ENCODE measurements around the gene B3GAT2. TPM values are rescaled to one million over a fixed set of nuclear protein-coding genes. Genes with fewer than 3 reads are reported as not detected.

Gene B3GAT2
- total and polyA plus RNA-seq, 12 donors = 0.05 to 0.10 TPM; not detected in 10

DNA sequence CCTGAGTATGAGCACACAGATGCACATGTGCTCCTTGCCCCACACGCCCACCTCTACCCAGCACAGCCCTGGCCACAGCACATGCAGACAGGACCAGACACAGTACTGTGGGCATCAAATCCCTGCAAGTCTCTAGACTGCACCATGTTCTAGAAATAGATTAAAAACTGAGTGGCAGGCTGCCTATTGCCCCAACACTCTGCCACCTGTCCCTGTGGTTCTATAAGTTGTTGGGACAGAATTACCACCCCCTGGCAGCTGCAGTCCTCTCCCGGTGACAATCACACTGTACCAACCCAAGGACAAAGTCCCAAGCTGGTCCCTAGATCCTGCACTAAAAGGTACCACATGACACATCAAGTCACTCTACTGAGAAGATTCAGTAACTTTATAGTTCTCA is 70.2 kb downstream of the B3GAT2 start:
- Histone ChIP-seq H3K4me1 (no peaks in the 10 kb centered on the region), H3K4me3 (no peak overlapping the region), H3K36me3 (no peaks in the 10 kb centered on the region), H3K27me3 (peaks cover 0 to 2% (median 0%) of the 10 kb centered on the region in 7 donors), H3K9me3 (no peaks in the 10 kb centered on the region), H3K27ac (no peak overlapping the region)
- 86 to 93% methylated on average over 2 of the region's 2 CpGs for WGBS, 2 donors
- intact Hi-C loops (cut with DNase I) = loop anchor here in 7 of 10 donors (5.0 to 10.0 kb wide), 6 partner anchors 68 to 362 kb away; partner anchors contain the start of gene B3GAT2 (in 1 of the 7)
- DNase-seq (no peak), ATAC-seq (no peak)
- TF ChIP-seq, protein P1, sequence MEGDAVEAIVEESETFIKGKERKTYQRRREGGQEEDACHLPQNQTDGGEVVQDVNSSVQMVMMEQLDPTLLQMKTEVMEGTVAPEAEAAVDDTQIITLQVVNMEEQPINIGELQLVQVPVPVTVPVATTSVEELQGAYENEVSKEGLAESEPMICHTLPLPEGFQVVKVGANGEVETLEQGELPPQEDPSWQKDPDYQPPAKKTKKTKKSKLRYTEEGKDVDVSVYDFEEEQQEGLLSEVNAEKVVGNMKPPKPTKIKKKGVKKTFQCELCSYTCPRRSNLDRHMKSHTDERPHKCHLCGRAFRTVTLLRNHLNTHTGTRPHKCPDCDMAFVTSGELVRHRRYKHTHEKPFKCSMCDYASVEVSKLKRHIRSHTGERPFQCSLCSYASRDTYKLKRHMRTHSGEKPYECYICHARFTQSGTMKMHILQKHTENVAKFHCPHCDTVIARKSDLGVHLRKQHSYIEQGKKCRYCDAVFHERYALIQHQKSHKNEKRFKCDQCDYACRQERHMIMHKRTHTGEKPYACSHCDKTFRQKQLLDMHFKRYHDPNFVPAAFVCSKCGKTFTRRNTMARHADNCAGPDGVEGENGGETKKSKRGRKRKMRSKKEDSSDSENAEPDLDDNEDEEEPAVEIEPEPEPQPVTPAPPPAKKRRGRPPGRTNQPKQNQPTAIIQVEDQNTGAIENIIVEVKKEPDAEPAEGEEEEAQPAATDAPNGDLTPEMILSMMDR (IDR thresholded peaks at IDR 0.05) = no peak

DNA sequence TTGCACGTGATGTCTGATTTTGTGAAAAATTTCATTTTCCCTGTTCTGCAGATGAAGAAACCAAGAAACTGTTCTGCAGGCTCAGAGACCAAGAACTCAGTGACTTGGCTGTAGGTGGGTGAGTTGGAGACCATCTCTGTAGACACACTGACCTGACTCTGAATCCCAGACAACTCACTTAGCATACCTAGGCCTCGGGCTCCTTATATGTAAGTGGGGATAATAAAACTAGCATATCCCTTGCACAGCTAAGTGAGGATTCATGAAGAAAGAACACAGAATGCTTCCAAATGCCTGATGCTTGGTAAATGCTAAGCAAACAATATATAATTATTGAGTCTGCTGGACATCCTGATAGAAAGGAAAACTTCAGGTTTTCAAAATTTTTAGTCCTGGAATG is 70.8 kb downstream of the B3GAT2 start:
- Histone ChIP-seq H3K27ac (no peak overlapping the region), H3K9me3 (no peaks in the 10 kb centered on the region), H3K4me3 (no peak overlapping the region), H3K4me1 (no peaks in the 10 kb centered on the region), H3K27me3 (peaks cover 0 to 8% (median 0%) of the 10 kb centered on the region in 7 donors), H3K36me3 (no peaks in the 10 kb centered on the region)
- ATAC-seq = no peak
- TF ChIP-seq, protein P1 (IDR thresholded peaks at IDR 0.05) = no peak
- intact Hi-C loops (cut with DNase I) = loop anchor here in 7 of 10 donors (5.0 to 10.0 kb wide), 6 partner anchors 69 to 361 kb away; partner anchors contain the start of gene B3GAT2 (in 1 of the 7)
- DNase-seq = no peak
- WGBS, 2 donors = 86 to 96% methylated on average over 2 of the region's 2 CpGs

DNA sequence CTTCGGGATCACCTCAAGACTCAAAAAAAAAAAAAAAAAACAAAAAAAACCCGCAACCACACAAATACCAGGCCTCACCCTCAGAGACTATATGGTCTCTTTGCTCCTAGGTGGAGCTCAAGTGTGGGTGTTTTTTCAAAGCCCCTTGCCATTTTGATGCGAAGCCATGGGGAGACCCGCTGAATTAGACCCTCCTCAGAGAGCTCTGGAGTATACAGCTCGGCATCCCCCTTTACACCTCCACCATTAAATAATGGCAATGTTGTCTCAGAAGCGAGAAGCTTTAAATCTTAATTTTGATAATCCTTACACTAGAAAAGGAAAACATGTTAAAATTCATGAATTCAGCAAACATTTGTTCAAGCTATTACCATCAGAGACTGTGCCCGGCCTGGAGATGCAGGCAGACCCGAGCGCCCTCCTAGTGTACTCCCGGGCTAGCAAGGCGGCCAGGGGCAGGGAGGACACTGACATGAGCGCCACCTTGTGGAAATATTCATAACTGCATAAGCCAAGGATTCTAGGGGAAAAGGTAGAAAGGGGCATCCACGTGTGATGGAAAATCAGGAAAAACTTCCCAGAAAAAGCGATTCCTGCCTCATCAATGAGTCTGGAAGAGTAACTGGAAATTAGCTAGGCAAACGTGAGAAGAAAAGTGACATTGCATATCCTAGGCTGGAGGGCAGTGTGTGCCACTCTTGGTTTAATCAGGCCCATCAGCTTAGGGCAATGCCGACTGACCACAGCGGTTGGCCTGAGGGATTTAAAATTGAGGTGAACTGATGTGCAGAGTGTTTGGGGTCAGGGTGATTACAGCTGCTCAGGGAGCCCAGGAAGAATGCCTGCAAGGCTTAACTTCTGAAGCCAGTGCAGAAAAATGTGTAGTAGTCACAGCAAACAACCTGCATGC is 72.5 kb downstream of the B3GAT2 start:
- H3K27ac ChIP-seq = no peak overlapping the region
- peak; percentile 38 to 63 for DNase-seq
- H3K27me3 ChIP-seq = peaks cover 0 to 8% (median 0%) of the 10 kb centered on the region in 7 donors
- TF ChIP-seq, protein P1 (IDR thresholded peaks at IDR 0.05) = peak; percentile 84 to 97 (median 94)
- H3K4me3 ChIP-seq = no peak overlapping the region
- H3K9me3 ChIP-seq = no peaks in the 10 kb centered on the region
- H3K4me1 ChIP-seq = no peaks in the 10 kb centered on the region
- peak; percentile 62 to 89 (median 86) for ATAC-seq
- intact Hi-C loops (cut with DNase I) = loop anchor here in 9 of 10 donors (1.0 to 10.0 kb wide), 10 partner anchors 70 to 360 kb away; partner anchors contain the start of gene B3GAT2 (in 1 of the 9)
- WGBS, 2 donors = 39 to 40% methylated on average over 17 of the region's 17 CpGs
- H3K36me3 ChIP-seq = no peaks in the 10 kb centered on the region

DNA sequence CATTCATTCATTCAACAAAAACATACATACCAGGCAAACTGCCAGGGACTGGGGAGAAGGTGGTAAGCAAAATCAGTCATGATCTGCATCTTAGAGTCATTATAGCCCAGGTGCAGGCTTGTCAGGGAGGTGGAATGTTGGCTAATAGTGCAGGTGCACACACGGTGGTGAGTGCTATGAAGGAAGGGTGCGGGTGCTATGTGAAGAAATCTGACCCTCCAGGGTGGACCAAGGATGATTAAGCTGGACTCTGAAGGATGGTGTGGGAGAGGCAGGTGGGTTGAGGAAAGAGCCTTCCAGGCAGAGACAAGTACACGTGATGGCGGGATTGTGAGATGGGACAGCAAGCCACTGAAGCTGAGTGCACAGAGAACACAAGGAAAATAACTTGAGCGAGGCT is 77.4 kb downstream of the B3GAT2 start:
- H3K27me3 ChIP-seq = peaks cover 0 to 8% (median 0%) of the 10 kb centered on the region in 7 donors
- no peak overlapping the region for H3K27ac ChIP-seq
- intact Hi-C loops (cut with DNase I) = no loop called here
- peaks cover 0 to 12% (median 0%) of the 10 kb centered on the region in 11 donors for H3K9me3 ChIP-seq
- no peaks in the 10 kb centered on the region for H3K4me1 ChIP-seq
- H3K36me3 ChIP-seq = no peaks in the 10 kb centered on the region
- no peak overlapping the region for H3K4me3 ChIP-seq
- no peak for DNase-seq
- TF ChIP-seq, protein P1 (IDR thresholded peaks at IDR 0.05) = no peak
- WGBS, 2 donors = 84 to 85% methylated on average over 5 of the region's 5 CpGs
- no peak for ATAC-seq

Measured in heart right ventricle (tissue), 16 donors.